SH-SY5Y (cell line): Measurements from ENCODE around the gene DSCAM.

ENCODE experiments used
- GATA2 ChIP-seq: IDR thresholded peaks from 2 replicates; pipeline ENCODE4 v1.6.1; 2011; ENCODE audit warnings: mild to moderate bottlenecking, low read depth, low read length
- GATA3 ChIP-seq: IDR thresholded peaks from 2 replicates; pipeline ENCODE4 v1.6.1; 2011; ENCODE audit warnings: low read depth, mild to moderate bottlenecking, low read length, moderate library complexity

The DSCAM gene

GRCh38 chr21:40813918-40814317 is 33.0 kb downstream of the DSCAM start:
- TF ChIP-seq GATA2, result no peak
- no peak for TF ChIP-seq GATA3

DNA sequence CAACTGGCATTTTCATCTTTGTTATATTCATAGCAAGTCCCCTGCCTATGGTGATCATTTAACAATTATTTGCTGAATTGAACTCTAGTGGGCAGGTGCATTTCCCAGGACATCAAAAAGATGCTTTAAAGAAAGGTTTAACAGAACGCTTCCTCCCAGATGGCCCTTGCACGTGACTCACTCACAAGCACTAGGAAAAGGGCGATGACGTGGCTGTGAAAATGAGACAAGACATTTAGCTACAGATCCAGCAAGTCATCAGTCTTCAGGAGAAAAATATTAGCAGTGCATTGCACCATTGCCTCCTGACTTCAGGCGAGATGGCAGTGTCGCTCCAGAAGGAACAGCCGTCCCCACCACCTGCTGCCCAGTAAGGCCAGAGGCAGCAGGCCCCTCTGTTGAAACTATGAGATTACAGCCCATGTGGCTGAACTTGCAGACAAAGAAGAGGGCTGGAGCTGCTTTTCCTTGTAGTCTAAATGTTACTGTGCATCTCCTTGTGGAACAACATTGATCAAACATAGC is 37.2 kb downstream of the DSCAM start:
- no peak for TF ChIP-seq GATA3

- no peak for TF ChIP-seq GATA3
- TF ChIP-seq GATA2, result no peak
Observed at GRCh38 chr21:40803101-40803500, 43.9 kb downstream of the DSCAM start.

DNA sequence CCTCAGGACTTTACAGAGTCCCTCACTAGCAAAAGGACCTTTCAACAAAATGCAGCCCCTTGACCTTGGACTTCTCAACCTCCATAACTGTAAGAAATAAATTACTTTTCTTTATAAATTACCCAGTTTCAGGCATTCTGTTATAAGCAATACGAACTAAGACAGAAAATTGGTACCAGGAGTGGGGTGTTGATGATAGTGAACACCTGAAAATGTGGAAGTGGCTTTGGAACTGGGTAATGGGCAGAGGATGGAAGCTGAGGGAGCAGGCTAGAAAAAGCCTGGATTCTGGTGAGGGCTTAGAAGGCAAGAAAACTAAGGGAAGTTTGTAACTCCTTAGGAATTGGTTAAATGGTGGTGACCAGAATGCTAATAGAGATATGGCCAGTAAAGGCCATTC is 46.8 kb downstream of the DSCAM start:
- TF ChIP-seq GATA2, result no peak
- no peak for TF ChIP-seq GATA3

DNA sequence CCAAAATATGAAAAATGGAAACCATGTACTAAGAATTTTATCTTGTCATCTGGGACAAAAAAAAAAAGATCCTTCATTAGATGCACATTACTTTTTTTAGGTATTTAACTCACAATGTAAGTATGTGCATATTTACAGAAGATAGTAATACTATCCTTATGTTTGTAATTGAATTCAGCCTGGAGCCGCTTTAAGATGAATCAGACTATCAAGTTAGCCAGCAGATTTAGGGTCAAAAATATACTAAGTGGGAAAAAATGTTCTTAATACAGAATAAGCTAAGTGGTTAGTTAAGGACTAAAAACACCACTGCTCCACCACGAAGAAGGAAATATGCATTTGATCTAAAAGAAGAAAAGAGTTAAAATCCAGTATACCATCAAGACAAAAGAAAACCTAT is 49.1 kb downstream of the DSCAM start:
- TF ChIP-seq GATA2 (no peak), GATA3 (no peak)

- TF ChIP-seq GATA3, result no peak
- no peak for TF ChIP-seq GATA2
Observed at GRCh38 chr21:40797410-40797809, 49.5 kb downstream of the DSCAM start.

DNA sequence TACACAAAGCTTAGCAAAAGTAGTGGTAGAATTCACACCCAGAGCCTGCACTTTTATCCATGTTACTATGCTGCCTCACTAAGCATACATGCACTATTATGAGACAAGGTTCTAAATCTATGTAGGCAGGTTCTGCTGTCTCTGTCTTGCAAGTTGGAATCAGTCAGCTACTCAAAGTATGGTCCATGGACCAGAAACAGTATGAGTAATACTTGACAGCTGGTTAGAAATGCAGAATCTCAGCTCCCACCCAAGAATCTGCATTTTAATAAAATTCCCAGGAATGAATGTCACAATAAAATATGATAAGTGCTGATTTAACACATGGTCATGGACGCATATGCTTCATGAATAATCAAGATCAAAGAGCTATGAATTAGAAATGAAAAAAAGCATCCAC is 50.5 kb downstream of the DSCAM start:
- TF ChIP-seq GATA2 (no peak), GATA3 (no peak)

DNA sequence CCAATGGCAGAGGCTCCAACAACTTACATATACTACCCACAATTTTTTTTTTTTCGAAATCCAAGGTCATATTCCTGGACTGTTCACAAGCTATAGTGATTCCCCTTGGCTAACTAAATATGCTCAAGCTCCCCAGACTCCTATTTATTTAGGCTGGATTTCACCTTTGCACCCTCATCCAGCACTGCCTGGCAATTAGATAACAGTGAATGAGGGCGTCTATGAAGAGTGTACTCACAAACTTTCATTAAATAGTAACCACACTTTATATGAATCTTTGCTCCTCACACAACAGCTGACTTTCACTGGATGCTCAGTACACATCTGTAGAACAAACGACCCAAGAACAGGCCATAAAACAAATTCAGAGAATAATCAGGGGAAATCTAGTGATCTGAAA is 51.6 kb downstream of the DSCAM start:
- TF ChIP-seq GATA2 (no peak), GATA3 (no peak)

DNA sequence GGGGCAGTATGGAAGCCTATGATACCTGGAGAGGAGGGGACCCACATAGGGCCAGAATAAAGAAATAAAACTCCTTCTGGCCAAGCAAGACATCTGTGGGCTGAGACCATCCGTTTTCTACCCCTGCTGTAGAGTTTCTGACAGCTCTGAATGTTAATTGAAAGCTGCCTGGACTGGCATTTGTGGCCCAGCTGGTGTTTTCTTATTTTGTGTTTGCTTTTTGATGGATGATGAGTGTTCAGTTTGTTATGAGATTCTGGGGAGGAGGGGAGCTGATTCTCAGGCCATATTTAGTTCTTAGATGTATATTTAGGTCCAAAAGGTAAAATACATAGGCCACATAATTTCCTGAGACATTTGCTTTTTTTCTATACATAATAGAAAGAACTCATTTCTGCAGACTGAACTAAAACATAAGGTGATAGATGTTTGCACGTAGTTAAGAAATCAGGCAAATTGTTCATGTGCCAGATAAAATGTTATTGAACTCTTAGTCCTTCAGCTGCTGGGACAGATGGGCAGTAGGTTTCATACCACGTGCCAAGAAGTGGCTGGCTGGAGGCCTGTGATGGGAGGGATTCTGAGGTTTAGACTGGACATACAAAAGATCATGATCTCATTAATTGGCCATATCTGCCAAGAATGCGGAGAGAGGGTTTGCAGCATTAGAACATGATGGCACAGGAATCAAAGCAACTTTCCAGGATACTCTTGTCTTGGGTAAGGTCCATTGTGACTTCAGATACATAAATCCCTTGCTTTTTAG is 54.1 kb downstream of the DSCAM start:
- no peak for TF ChIP-seq GATA2
- TF ChIP-seq GATA3, result no peak

DNA sequence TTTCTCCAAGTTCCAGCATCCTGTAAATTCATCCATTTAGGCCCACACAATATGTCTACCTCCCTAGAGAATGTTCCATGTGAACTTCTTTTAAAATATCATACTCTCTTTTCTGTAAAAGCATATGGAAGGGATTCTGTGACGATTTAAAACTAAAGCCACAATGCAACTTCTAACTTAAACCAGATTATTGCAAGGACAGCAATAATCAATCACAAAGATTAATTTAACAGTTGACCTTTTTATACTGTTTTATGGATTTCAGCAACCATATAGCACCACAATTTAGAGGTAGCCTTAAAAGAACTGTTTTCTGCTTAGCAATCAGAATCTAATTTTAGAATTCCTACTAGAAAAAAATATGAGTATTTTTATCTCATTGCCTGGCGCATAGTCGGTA is 58.3 kb downstream of the DSCAM start:
- no peak for TF ChIP-seq GATA3
- no peak for TF ChIP-seq GATA2

DNA sequence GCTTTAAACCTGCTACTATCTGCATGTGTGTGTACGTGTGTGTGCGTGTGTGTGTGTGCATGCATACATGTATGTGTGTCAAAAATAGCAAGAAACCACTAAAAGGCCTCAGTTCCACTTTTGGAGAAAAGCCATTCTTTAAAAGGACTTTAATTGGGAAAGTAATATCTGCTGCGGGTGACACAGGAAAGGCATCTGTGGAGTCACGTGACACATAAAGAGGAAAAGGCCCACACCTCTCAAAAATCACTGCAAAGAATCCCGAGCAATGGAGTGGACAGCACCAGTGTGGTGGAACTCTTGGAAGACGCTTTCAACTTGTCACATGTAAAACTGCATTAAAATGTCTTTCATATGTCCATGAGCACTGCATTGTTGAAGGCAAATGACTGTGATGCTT is 63.6 kb downstream of the DSCAM start:
- TF ChIP-seq GATA2 (no peak), GATA3 (no peak)

DNA sequence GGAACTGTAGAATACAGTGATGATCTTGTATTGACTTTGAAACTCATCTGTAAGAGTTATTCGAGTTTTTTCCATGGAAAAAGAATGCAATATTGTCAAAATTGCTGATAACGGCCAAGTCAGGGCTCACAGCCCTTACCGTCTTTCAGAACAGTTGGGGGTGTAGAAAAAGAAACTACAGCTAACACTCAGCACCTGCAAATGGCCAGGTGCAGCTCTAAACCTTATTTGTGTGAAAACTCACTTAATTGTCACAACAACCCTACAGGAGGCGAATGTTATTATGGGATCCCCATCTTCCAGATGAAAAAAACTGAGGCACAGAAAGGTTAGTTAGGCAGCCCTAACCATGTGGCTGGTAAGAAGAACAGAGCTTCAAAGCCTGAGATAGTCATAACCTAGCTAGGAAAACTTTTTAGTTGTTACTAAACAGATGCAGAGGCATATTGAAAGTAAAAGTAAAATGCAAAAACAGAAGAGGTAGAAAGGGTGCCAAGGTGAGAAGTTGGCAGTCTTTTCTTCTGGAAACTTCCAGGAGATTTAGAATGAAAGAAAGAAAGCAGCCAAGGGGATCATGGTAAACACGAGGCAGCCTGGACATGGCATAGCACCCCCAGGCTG is 76.4 kb downstream of the DSCAM start:
- no peak for TF ChIP-seq GATA3
- TF ChIP-seq GATA2, result no peak

GRCh38 chr21:40769231-40769630 is 77.7 kb downstream of the DSCAM start:
- TF ChIP-seq GATA3 (no peak), GATA2 (no peak)

DNA sequence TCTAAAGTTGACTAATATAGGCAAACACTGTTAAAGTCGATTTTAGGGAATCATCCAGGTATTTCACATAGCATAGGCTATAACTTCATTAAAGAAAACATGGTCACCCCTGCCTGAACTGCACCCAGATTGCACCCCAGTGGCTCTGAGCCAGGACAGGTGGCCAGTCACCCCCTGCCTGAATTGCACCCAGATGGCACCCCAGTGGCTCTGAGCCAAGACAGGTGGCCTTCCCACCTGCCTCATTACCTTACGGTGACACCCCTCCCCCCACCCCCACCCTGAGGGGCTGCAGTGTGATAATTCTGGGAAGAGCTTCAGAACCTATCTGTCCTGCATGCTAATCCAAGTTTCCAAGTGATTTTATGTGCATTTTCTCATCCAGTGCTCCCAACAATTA is 78.9 kb downstream of the DSCAM start:
- TF ChIP-seq GATA3, result no peak
- no peak for TF ChIP-seq GATA2

DNA sequence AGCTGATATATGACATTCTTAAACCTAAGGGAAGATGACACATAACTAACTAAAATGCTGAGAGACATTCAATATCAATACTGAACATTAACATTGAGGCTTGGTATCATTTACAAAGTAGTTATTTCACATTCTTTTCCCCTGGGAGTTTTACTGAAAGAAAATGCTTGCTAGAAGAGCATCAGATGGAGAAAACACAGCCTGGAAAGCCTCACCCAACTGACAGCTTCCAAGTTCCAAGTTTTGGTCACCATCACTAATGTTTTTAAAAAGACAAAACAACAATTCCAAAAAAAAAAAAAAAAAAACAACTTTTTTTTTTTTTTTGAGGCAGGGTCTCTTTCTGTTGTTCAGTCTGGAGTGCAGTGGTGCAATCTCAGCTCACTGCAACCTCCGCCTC is 80.6 kb downstream of the DSCAM start:
- TF ChIP-seq GATA2, result no peak
- no peak for TF ChIP-seq GATA3
